Measurements from ENCODE around the gene RGL3. TPM values are rescaled to one million over a fixed set of nuclear protein-coding genes. Genes with fewer than 3 reads are reported as not detected.

The RGL3 gene
- total and polyA plus RNA-seq, 12 donors = 1.2 to 37.5 (median 3.5) TPM

GRCh38 chr19:11401808-11402543 is 17.1 kb downstream of the RGL3 start:
- WGBS, 2 donors = 85% methylated on average over 9 of the region's 9 CpGs
- intact Hi-C loops (cut with DNase I) = loop anchor here in 2 of 10 donors (10.0 kb wide), 1 partner anchor 107 kb away; the partner anchor contains the start of gene TSPAN16 (in 2 of the 2)
- DNase-seq (no peak), ATAC-seq (no peak)
- Histone ChIP-seq H3K27ac (no peak overlapping the region), H3K36me3 (peaks cover 0 to 7% (median 0%) of the 10 kb centered on the region in 9 donors), H3K4me3 (no peak overlapping the region), H3K9me3 (no peaks in the 10 kb centered on the region), H3K4me1 (peaks cover 0 to 20% (median 7%) of the 10 kb centered on the region in 9 donors), H3K27me3 (peaks cover 0 to 14% (median 9%) of the 10 kb centered on the region in 7 donors)
- TF ChIP-seq CTCF (IDR thresholded peaks at IDR 0.05) = no peak

- peaks cover 0 to 5% (median under 1%) of the 10 kb centered on the region in 7 donors for H3K27me3 ChIP-seq
- 79 to 90% methylated on average over 1 of the region's 1 CpG for WGBS, 2 donors
- ATAC-seq (no peak), DNase-seq (no peak)
- TF ChIP-seq CTCF (IDR thresholded peaks at IDR 0.05) = no peak
- H3K36me3 ChIP-seq = peaks cover 0 to 9% (median 0%) of the 10 kb centered on the region in 9 donors
- H3K9me3 ChIP-seq = no peaks in the 10 kb centered on the region
- peaks cover 0 to 12% (median 0%) of the 10 kb centered on the region in 9 donors for H3K4me1 ChIP-seq
- H3K4me3 ChIP-seq = no peak overlapping the region
- no peak overlapping the region for H3K27ac ChIP-seq
- intact Hi-C loops (cut with DNase I) = loop anchor here in 2 of 10 donors (10.0 kb wide), 1 partner anchor 106 kb away; the partner anchor contains the start of gene TSPAN16 (in 2 of the 2)
Measured at GRCh38 chr19:11400798-11401197, 18.3 kb downstream of the RGL3 start.

DNA sequence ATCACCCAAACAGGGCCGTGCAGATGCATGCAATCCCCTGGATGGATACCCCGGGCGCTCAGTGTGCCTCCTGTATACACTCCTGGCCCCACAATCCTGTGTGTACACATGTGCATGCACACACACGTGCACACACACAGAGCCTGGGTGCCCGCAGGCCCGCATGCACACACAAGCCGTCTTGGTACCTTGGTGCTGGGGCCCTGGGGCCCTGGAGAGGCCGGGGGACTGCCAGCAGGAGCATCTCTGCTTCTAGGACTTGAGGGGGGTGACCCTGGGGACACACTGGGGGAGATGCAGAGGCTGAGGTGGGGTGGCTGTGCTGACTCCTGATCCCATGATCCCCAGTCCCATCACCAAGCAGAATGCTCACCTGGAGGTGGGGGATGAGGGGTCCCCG is 19.4 kb downstream of the RGL3 start:
- 91 to 95% methylated on average over 9 of the region's 9 CpGs for WGBS, 2 donors
- intact Hi-C loops (cut with DNase I) = loop anchor here in 2 of 10 donors (10.0 kb wide), 1 partner anchor 105 kb away; the partner anchor contains the start of gene TSPAN16 (in 2 of the 2)
- no peak overlapping the region for H3K27ac ChIP-seq
- peaks cover 0 to 5% (median 0%) of the 10 kb centered on the region in 9 donors for H3K4me1 ChIP-seq
- no peak overlapping the region for H3K4me3 ChIP-seq
- no peaks in the 10 kb centered on the region for H3K9me3 ChIP-seq
- H3K36me3 ChIP-seq = peaks cover 0 to 9% (median 0%) of the 10 kb centered on the region in 9 donors
- peaks cover 0 to 5% (median 0%) of the 10 kb centered on the region in 7 donors for H3K27me3 ChIP-seq
- ATAC-seq (peak in 1 of 8 donors; percentile 41), DNase-seq (no peak)
- TF ChIP-seq CTCF (IDR thresholded peaks at IDR 0.05) = no peak

DNA sequence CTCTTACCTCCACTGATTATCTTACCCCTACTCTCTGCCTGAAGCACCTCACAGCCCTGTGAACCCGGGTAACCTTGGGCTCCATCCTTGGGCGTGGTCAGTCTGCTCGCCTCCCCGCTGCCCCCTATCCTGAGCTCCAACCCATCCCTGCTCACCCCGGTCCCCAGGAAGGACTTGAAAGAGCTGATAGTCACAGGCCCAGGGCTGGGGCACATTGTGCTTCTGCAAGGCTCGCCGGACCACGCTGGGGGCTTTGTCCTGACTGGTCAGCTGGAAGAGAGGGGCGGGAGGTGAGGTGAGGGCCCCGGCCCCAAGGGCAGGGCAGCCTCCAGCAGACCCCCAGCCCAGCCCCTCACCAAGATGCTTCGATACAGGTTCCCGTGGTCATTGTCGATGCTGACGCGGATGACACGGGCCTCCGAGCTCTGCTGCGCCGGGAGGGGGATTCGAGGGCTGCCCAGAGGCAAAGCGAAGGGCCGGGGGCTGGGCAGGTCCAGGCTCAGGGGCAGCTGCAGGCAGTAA is 22.0 kb downstream of the RGL3 start:
- WGBS, 2 donors = 80 to 88% methylated on average over 22 of the region's 22 CpGs

More for the DNA sequence above, 22.0 kb downstream of the RGL3 start:
- TF ChIP-seq CTCF (IDR thresholded peaks at IDR 0.05) = no peak
- Histone ChIP-seq H3K4me3 (no peak overlapping the region), H3K27me3 (peaks cover 0 to 5% (median 0%) of the 10 kb centered on the region in 7 donors), H3K27ac (no peak overlapping the region), H3K9me3 (no peaks in the 10 kb centered on the region), H3K4me1 (no peaks in the 10 kb centered on the region), H3K36me3 (peaks cover 0 to 9% (median 0%) of the 10 kb centered on the region in 9 donors)
- intact Hi-C loops (cut with DNase I) = no loop called here
- DNase-seq (no peak), ATAC-seq (no peak)

All from heart right ventricle (tissue), 16 donors.